ENCODE data around the gene PLEKHJ1. TPM values are rescaled to one million over a fixed set of nuclear protein-coding genes. Genes with fewer than 3 reads are reported as not detected.

PLEKHJ1 gene
- total and polyA plus RNA-seq, 12 donors: 18.1 to 89.5 (median 71.7) TPM

- Histone ChIP-seq H3K4me3 (no peak overlapping the region), H3K27ac (peak overlapping the region in 1 of 5 donors; percentile 52), H3K27me3 (peaks cover 24% of the 10 kb centered on the region), H3K4me1 (replicated peaks in 1 of 2) (peaks cover 0 to 25% of the 10 kb centered on the region in 2 donors), H3K9me3 (replicated peaks in 1 of 3) (no peaks in the 10 kb centered on the region), H3K36me3 (replicated peaks in 1 of 2) (peaks cover 0 to 48% of the 10 kb centered on the region in 2 donors)
- peak in 5 of 7 donors; percentile 53 to 76 (median 69) for DNase-seq
- TF ChIP-seq CTCF (IDR thresholded peaks at IDR 0.05) (no peak), POLR2A (IDR thresholded peaks at IDR 0.05) (no peak)
- intact Hi-C loops (cut with DNase I): no loop called here
- 81 to 95% (median 82%) methylated on average over 20 to 26 of the region's 26 CpGs; no CpG with 5 or more reads in 1 of the 4 donors for WGBS, 4 donors
Measured at GRCh38 chr19:2246801-2247361, 10.8 kb upstream of the PLEKHJ1 start.

- Histone ChIP-seq H3K4me1 (replicated peaks in 1 of 2) (peaks cover 0 to 21% of the 10 kb centered on the region in 2 donors), H3K9me3 (replicated peaks in 1 of 3) (no peaks in the 10 kb centered on the region), H3K27me3 (peaks cover 17% of the 10 kb centered on the region), H3K4me3 (no peak overlapping the region), H3K27ac (no peak overlapping the region), H3K36me3 (replicated peaks in 1 of 2) (peaks cover 0 to 48% of the 10 kb centered on the region in 2 donors)
- WGBS, 4 donors: 88 to 95% (median 91%) methylated on average over 11 to 25 of the region's 25 CpGs
- TF ChIP-seq CTCF (IDR thresholded peaks at IDR 0.05) (no peak), POLR2A (IDR thresholded peaks at IDR 0.05) (no peak)
- intact Hi-C loops (cut with DNase I): no loop called here
- DNase-seq: no peak
Measured at GRCh38 chr19:2246014-2246620, 10.0 kb upstream of the PLEKHJ1 start.

- Histone ChIP-seq H3K4me3 (no peak overlapping the region), H3K4me1 (replicated peaks in 1 of 2) (peaks cover under 1 to 19% of the 10 kb centered on the region in 2 donors), H3K27ac (no peak overlapping the region), H3K36me3 (replicated peaks in 1 of 2) (peaks cover 0 to 48% of the 10 kb centered on the region in 2 donors), H3K27me3 (peaks cover 10% of the 10 kb centered on the region), H3K9me3 (replicated peaks in 1 of 3) (no peaks in the 10 kb centered on the region)
- TF ChIP-seq POLR2A (IDR thresholded peaks at IDR 0.05): no peak
- no peak for TF ChIP-seq CTCF (IDR thresholded peaks at IDR 0.05)
- intact Hi-C loops (cut with DNase I): no loop called here
- WGBS, 4 donors: 91 to 92% methylated on average over 15 of the region's 15 CpGs; no CpG with 5 or more reads in 2 of the 4 donors
- no peak for DNase-seq
Measured at GRCh38 chr19:2245273-2245672, 9.1 kb upstream of the PLEKHJ1 start.

GRCh38 chr19:2244486-2244885, 8.4 kb upstream of the PLEKHJ1 start:
- intact Hi-C loops (cut with DNase I): no loop called here
- Histone ChIP-seq H3K9me3 (replicated peaks in 1 of 3) (no peaks in the 10 kb centered on the region), H3K27ac (no peak overlapping the region), H3K36me3 (replicated peaks in 1 of 2) (peaks cover 0 to 48% of the 10 kb centered on the region in 2 donors), H3K4me3 (no peak overlapping the region), H3K4me1 (replicated peaks in 1 of 2) (peaks cover 8 to 24% of the 10 kb centered on the region in 2 donors), H3K27me3 (peaks cover 2% of the 10 kb centered on the region)
- 88 to 95% (median 92%) methylated on average over 17 to 21 of the region's 21 CpGs for WGBS, 4 donors
- DNase-seq: no peak
- TF ChIP-seq CTCF (IDR thresholded peaks at IDR 0.05) (no peak), POLR2A (IDR thresholded peaks at IDR 0.05) (no peak)

Data from adrenal gland (tissue), 12 donors.